HG02759 (cell line): Measurements from ENCODE around the gene CEL.
"Not testable (repeated sequence)": the region's sequence is repeated elsewhere in the genome, so short reads cannot be mapped to it uniquely, and the experiment has no call there.

Experiments
- ATAC-seq: cut with Tn5 transposase; IDR thresholded peaks from one replicate; pipeline ENCODE4 v1.9.1; 2021; ENCODE audit warnings: mild to moderate bottlenecking, moderate library complexity; ENCODE audit not compliant: unreplicated experiment

The CEL gene

GRCh38 chr9:133081957-133082644, 20.3 kb downstream of the CEL start:
- not testable (repeated sequence) for ATAC-seq

GRCh38 chr9:133083688-133084087, 21.9 kb downstream of the CEL start:
- ATAC-seq, result not testable (repeated sequence)

- not testable (repeated sequence) for ATAC-seq
Measured at GRCh38 chr9:133086212-133086860, 24.6 kb downstream of the CEL start.

- ATAC-seq, result no peak
Measured at GRCh38 chr9:133086894-133087293, 25.1 kb downstream of the CEL start.

- no peak for ATAC-seq
Measured at GRCh38 chr9:133087429-133088145, 25.8 kb downstream of the CEL start.

GRCh38 chr9:133088146-133088750, 26.5 kb downstream of the CEL start:
- no peak for ATAC-seq

GRCh38 chr9:133088756-133089155, 27.0 kb downstream of the CEL start:
- no peak for ATAC-seq

GRCh38 chr9:133089271-133089671, 27.5 kb downstream of the CEL start:
- no peak for ATAC-seq

- no peak for ATAC-seq
Measured at GRCh38 chr9:133090187-133090586, 28.4 kb downstream of the CEL start.

GRCh38 chr9:133090752-133091385, 29.1 kb downstream of the CEL start:
- ATAC-seq, result no peak

- ATAC-seq, result not testable (repeated sequence)
Measured at GRCh38 chr9:133094351-133094750, 32.6 kb downstream of the CEL start.

- no peak for ATAC-seq
Measured at GRCh38 chr9:133094842-133095393, 33.1 kb downstream of the CEL start.

GRCh38 chr9:133098104-133098754, 36.4 kb downstream of the CEL start:
- ATAC-seq, result no peak

- ATAC-seq, result no peak
Measured at GRCh38 chr9:133098871-133099270, 37.1 kb downstream of the CEL start.

- ATAC-seq, result no peak
Measured at GRCh38 chr9:133099726-133100505, 38.1 kb downstream of the CEL start.

- no peak for ATAC-seq
Measured at GRCh38 chr9:133100506-133101355, 39.0 kb downstream of the CEL start.

- ATAC-seq, result no peak
Measured at GRCh38 chr9:133101356-133102189, 39.8 kb downstream of the CEL start.
